Loucy (cell line): ENCODE data around the gene CADM1.

ENCODE experiments used
- CTCF ChIP-seq: fragments of 200-600 bp; sonication (generic); conservative IDR thresholded peaks from 2 replicates; pipeline ENCODE4 v1.5.1; 2014; ENCODE audit warnings: mild to moderate bottlenecking, antibody characterized with exemption, low read length
- EZH2phosphoT487 ChIP-seq: fragments of 200-600 bp; IDR thresholded peaks from 2 replicates; pipeline ENCODE4 v1.6.1; 2018; ENCODE audit warnings: antibody characterized with exemption, mild to moderate bottlenecking, moderate library complexity, borderline replicate concordance

- TF ChIP-seq CTCF (no peak), EZH2phosphoT487 (no peak)
These were observed 114.4 kb downstream of the CADM1 start for GRCh38 chr11:115389790-115390189.
